Activated T-cell treated with anti-CD3 and anti-CD28 coated beads, Interleukin-2, amount 50 U/mL, for 4 hours (primary cell): Measurements from ENCODE around the gene MED16. TPM values are rescaled to one million over a fixed set of nuclear protein-coding genes. Genes with fewer than 3 reads are reported as not detected.
A peak's percentile ranks its signal among the peaks of the same experiment; 100 is the strongest.
"Not testable (repeated sequence)": the region's sequence is repeated elsewhere in the genome, so short reads cannot be mapped to it uniquely, and the experiment has no call there.

Experiments
- ATAC-seq, 2 donors: fragments of 200-7000 bp; cut with Tn5 transposase; one replicate each; pipeline ENCODE4 v1.10.0; 2021
- DNase-seq: peaks from one replicate; pipeline ENCODE4 v3.0.0-alpha.2; 2020
- H3K27me3 Mint-ChIP-seq: one replicate; pipeline ENCODE4 v1.8.0; 2021; ENCODE audit warnings: low read depth, mixed read lengths
- H3K36me3 Mint-ChIP-seq: one replicate; pipeline ENCODE4 v1.8.0; 2022; ENCODE audit warnings: mixed read lengths; ENCODE audit not compliant: insufficient read depth
- H3K4me1 Mint-ChIP-seq: one replicate; pipeline ENCODE4 v1.8.0; 2021; ENCODE audit warnings: low read depth, mixed read lengths
- H3K4me3 Mint-ChIP-seq: one replicate; pipeline ENCODE4 v1.8.0; 2021; ENCODE audit warnings: mild to moderate bottlenecking, moderate library complexity, mixed read lengths
- H3K9me3 Mint-ChIP-seq: one replicate; pipeline ENCODE4 v1.8.0; 2021; ENCODE audit warnings: mixed read lengths
- total RNA-seq, 3 donors: library from RNA; stranded (reverse); gene quantifications; one replicate each; pipeline ENCODE4 v1.2.1, GENCODE V29; 2021

The MED16 gene
- total RNA-seq, 3 donors from 2014 or later = 70.4 to 73.9 (median 73.6) TPM

DNA sequence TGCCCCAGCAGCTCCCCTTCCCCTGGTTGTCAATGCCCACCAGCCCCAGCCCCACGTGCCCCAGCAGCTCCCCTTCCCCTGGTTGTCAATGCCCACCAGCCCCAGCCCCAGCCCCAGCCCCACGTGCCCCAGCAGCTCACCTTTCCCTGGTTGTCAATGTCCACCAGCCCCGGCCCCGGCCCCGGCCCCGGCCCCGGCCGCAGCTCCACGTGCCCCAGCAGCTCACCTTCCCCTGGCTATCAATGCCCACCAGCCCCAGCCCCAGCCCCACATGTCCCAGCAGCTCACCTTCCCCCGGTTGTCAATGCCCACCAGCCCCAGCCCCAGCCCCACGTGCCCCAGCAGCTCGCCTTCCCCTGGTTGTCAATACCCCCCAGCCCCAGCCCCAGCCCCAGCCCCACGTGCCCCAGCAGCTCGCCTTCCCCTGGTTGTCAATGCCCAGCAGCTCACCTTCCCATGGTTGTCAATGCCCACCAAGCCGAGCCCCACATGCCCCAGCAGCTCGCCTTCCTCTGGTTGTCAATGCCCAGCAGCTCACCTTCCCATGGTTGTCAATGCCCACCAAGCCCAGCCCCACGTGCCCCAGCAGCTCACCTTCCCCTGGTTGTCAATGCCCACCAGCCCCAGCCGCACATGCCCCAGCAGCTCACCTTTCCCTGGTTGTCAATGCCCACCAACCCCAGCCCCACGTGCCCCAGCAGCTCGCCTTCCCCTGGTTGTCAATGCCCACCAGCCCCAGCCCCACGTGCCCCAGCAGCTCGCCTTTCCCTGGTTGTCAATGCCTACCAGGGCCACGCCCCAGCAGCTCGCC lies 14.0 kb downstream of the MED16 start:
- H3K27me3 Mint-ChIP-seq, H3K9me3 Mint-ChIP-seq, ATAC-seq, H3K4me3 Mint-ChIP-seq, H3K36me3 Mint-ChIP-seq, H3K4me1 Mint-ChIP-seq, DNase-seq: not testable (repeated sequence)

DNA sequence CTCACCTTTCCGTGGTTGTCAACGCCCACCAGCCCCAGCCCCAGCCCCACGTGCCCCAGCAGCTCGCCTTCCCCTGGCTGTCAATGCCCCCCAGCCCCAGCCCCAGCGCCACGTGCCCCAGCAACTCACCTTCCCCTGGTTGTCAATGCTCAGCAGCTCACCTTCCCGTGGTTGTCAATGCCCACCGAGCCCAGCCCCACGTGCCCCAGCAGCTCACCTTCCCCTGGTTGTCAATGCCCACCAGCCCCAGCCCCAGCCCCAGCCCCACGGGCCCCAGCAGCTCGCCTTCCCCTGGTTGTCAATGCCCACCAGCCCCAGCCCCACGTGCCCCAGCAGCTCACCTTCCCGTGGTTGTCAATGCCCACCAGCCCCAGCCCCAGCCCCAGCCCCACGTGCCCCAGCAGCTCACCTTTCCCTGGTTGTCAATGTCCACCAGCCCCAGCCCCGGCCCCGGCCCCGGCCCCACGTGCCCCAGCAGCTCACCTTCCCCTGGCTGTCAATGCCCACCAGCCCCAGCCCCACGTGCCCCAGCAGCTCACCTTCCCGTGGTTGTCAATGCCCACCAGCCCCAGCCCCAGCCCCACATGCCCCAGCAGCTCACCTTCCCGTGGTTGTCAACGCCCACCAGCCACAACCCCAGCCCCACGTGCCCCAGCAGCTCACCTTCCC lies 14.9 kb downstream of the MED16 start:
- not testable (repeated sequence) for H3K36me3 Mint-ChIP-seq, H3K4me3 Mint-ChIP-seq, DNase-seq, H3K27me3 Mint-ChIP-seq, H3K4me1 Mint-ChIP-seq, H3K9me3 Mint-ChIP-seq, ATAC-seq

DNA sequence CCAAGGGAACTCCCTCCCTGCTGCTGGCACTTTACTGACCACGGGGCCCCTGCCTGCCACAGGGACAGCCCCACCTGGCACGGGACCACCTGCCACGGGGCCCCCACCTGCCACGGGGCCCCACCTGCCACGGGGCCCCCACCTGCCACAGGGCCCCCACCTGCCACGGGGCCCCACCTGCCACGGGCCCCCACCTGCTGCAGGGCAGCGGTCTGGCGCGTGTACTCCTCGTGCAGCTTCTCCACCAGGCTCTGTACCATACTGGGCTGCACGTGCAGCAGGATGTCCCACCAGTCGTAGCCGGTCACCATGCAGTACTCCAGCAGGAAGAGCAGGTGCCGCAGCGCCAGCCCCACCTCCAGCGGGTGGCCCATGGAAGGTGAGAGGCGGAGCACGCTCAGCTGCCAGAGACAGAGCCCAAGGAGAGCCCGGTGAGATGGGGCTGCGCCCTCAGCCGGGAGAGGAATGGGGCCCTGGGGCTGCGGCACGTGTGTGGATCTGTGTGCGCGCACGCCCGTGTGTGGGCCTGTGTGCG lies 16.1 kb downstream of the MED16 start:
- no peak for ATAC-seq
- H3K9me3 Mint-ChIP-seq = no peaks in the 10 kb centered on the region

DNA sequence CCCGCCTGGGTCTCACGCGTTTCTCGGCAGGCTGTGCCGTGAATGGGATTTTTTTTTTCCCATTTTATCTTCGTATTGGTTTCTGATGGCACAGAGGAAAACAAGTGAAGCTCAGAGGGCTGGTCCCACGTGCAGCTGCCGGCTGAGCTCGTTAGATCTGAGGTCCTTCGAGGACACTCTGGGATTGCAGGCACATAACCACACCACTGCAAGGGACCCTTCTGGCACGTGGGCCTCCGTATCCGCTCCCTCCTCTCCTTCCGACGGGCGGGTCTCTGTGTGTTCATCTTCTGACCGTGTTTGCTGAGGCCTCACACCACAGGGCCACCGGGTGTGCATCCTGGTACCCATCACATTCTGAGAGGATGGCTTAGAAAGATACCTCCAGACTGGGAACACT lies 16.9 kb downstream of the MED16 start:
- DNase-seq = no peak
- Mint-ChIP-seq H3K36me3 (peaks cover 2% of the 10 kb centered on the region), H3K27me3 (no peaks in the 10 kb centered on the region), H3K4me1 (peaks cover 10% of the 10 kb centered on the region), H3K9me3 (no peaks in the 10 kb centered on the region), H3K4me3 (no peak overlapping the region)
- ATAC-seq = no peak

More for the DNA sequence above, 16.1 kb downstream of the MED16 start:
- Mint-ChIP-seq H3K36me3 (no peaks in the 10 kb centered on the region), H3K27me3 (no peaks in the 10 kb centered on the region), H3K4me1 (peaks cover 8% of the 10 kb centered on the region), H3K4me3 (no peak overlapping the region)
- DNase-seq = no peak

DNA sequence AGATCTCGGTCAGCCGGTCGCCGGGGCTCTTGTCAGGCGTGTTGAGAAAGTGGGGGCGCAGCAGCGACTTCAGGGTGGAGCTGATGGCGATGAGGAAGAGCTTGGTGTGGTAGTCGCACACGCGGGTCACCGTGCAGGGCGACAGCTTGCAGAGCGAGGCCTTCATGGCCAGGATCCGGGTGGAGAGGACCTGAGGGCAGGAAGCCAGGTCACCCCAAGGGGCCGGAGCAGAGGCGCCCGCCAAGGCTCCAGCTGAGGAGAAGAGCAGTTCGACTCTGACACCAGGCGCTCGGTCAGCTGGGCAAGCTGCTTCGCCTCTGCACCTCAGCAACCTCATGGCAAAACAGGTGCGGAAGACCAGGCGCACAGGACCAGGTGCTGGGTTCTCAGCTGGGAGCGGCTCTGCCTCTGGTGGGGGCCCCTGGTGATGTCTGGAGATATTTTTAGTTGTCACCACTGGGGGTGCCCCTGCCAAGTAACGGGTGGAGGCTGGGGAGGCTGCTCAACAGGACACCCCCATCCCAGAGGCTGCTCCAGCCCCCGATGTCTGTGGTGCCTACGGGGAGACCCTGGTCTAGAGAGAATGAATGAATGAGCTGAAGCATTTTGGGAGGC lies 17.6 kb downstream of the MED16 start:
- Mint-ChIP-seq H3K9me3 (no peaks in the 10 kb centered on the region), H3K27me3 (no peaks in the 10 kb centered on the region), H3K4me3 (no peak overlapping the region), H3K36me3 (peaks cover 3% of the 10 kb centered on the region), H3K4me1 (peaks cover 10% of the 10 kb centered on the region)
- no peak for DNase-seq
- no peak for ATAC-seq

DNA sequence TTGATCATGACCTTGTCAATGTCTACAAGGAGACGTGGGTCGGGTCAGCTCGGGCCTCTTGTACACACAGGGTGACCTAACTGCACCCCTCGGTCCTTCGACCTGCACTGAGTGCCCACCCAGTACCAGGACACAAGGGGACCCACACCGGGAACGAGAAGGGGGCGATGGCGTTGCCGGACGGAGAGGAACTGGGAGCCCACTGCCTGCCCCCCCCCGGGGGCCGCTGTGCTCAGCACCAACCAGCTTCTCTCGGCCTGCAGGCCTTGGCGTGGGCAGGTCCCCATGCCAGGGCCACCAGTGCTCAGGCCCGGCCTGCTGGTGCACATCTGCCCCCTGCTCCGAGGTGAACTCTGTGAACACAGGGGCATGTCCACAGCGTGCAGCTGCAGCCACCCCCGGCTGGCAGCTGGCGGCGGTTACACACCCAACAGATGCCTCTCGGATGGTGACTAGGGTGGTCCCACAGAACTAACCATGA lies 19.4 kb downstream of the MED16 start:
- no peak for DNase-seq
- Mint-ChIP-seq H3K9me3 (no peaks in the 10 kb centered on the region), H3K4me3 (no peak overlapping the region), H3K36me3 (peaks cover 11% of the 10 kb centered on the region), H3K27me3 (no peaks in the 10 kb centered on the region), H3K4me1 (peaks cover 12% of the 10 kb centered on the region)
- ATAC-seq = no peak

DNA sequence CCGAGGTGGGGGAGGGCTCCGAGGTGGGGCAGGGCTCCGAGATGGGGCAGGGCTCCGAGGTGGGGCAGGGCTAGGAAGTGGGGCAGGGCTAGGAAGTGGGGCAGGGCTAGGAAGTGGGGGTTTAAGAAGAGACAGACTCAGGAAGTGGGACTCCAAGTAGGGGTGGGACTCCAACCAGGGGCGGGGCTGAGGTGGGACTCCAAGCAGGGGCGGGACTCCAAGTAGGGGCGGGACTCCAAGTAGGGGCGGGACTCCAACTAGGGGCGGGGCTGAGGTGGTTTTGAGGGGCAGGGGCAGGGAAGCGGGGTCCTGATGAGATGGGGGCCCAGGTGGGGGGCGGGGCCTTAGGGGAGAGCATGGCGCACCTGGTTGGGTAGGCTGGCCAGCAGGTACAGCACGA lies 19.9 kb downstream of the MED16 start:
- peak; percentile 64 to 81 for ATAC-seq
- Mint-ChIP-seq H3K4me1 (peaks cover 12% of the 10 kb centered on the region), H3K36me3 (peaks cover 13% of the 10 kb centered on the region), H3K4me3 (no peak overlapping the region), H3K9me3 (no peaks in the 10 kb centered on the region), H3K27me3 (no peaks in the 10 kb centered on the region)
- DNase-seq = peak; percentile 52

DNA sequence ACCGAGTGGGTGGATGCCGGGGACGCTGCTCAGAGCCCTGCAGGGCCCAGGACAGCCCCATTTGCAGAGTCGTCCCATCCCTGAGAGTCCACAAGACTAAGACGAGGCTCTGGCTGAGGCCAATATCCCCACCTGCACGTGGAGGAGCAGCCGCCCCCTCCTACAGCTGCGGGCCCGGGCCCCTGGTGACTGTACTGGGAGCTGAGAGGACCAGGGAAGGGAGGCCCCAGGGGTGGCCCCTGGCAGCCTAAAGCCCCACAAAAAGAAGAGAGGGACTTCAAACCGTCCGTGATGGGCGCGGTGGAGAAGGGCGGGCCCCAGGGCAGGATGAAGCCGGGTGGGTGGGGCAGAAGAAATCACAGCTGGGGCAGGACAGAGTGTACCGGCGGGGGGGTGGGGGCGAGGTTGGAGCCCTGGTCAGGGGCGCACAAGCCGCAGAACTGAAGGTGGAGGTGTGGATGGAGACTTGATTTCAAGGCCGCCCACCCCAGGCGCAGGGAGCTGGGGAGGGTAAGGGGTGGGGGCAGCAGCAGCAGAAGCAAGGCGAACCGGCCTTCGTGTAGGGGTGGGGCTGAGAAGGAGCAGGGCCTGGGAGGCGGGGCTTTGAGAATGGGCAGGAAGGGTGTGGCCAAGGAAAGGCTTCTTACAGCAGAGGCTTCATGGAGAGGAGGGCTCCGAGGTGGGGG lies 20.6 kb downstream of the MED16 start:
- Mint-ChIP-seq H3K4me1 (peaks cover 12% of the 10 kb centered on the region), H3K36me3 (peaks cover 13% of the 10 kb centered on the region), H3K27me3 (no peaks in the 10 kb centered on the region), H3K9me3 (no peaks in the 10 kb centered on the region), H3K4me3 (peak overlapping the region; percentile 64)
- DNase-seq (peak; percentile 60), ATAC-seq (peak; percentile 77 to 78)

DNA sequence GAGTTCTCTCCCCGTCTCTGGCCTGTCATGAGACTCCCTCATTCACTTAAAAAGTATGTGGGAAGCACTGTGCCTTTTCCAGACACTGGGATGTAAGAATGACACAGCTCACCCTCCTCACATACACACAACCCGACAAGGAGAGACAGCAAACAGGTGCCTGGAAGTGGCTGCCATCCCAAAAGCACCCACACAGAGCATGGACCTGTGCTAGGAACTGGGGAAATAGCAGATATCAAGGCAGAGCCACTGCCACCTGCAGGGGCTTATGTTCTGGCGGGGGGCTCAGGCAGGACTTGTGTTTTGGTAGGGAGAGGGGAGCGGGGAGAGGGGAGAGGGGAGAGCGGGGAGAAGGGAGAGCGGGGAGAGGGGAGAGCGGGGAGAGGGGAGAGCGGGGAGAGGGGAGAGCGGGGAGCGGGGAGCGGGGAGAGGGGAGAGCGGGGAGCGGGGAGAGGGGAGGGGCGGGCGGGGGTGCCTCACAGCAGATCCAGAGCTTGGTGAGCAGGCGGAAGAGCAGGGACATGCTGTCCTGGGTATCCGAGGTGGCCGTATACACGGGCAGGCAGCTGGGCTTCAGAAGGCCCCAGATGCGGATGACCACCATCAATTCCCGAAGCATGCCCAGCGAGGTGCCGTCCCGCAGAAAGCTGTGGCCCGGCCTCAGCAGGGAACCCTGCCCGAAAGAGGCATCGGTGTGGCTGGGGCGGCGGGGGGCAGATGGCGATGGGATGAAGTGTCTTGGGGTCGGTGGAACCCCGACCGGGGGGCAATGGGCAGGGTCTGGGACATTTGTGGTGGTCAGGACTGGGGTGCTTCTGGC lies 21.3 kb downstream of the MED16 start:
- DNase-seq = no peak
- Mint-ChIP-seq H3K9me3 (no peaks in the 10 kb centered on the region), H3K4me1 (peaks cover 12% of the 10 kb centered on the region), H3K36me3 (peaks cover 13% of the 10 kb centered on the region), H3K27me3 (no peaks in the 10 kb centered on the region), H3K4me3 (no peak overlapping the region)
- peak in 1 of 2 donors; percentile 20 for ATAC-seq

DNA sequence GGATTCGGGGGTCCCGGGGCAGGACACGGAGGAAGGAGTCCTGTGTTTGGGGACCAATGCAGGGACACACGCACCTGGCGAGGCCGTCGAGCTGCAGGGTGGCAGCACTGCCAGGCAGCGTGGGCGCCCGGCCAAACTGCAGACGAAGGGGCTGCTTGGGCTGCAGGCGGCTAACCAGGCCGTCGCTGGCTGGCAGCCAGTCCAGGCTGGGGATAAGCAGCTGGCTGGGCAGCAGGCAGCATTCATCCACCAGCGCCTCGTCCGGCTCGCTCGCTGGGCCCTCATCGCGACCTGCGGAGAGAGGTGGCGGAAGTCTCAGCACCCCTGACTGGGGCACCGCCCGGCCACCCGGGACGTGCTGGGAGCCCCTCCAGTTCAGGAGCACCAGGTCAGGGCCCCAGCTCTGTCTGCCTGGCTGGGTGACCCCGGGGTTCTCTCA lies 22.0 kb downstream of the MED16 start:
- H3K36me3 Mint-ChIP-seq = peaks cover 13% of the 10 kb centered on the region
- no peak for ATAC-seq
- DNase-seq = no peak
- H3K27me3 Mint-ChIP-seq = no peaks in the 10 kb centered on the region
- peaks cover 12% of the 10 kb centered on the region for H3K4me1 Mint-ChIP-seq
- H3K4me3 Mint-ChIP-seq = no peak overlapping the region
- no peaks in the 10 kb centered on the region for H3K9me3 Mint-ChIP-seq

DNA sequence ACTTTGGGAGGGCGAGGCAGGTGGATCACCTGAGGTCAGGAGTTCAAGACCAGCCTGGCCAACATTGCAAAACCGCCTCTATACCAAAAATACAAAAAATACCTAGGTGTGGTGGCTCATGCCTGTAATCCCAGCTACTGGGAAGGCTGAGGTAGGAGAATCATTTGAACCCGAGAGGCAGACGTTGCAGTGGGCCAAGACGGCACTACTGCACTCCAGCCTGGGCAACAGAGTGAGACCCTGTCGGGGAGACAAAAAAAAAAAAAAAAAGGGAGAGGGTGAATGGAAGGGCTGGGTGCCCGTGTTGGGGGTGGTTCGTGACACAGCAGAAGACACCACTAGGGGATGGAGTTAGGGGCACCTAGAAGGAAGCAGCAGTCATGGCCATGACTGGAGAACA lies 22.7 kb downstream of the MED16 start:
- peaks cover 12% of the 10 kb centered on the region for H3K4me1 Mint-ChIP-seq
- no peak overlapping the region for H3K4me3 Mint-ChIP-seq
- peaks cover 13% of the 10 kb centered on the region for H3K36me3 Mint-ChIP-seq
- ATAC-seq (no peak), DNase-seq (no peak)
- H3K9me3 Mint-ChIP-seq = no peaks in the 10 kb centered on the region
- no peaks in the 10 kb centered on the region for H3K27me3 Mint-ChIP-seq

DNA sequence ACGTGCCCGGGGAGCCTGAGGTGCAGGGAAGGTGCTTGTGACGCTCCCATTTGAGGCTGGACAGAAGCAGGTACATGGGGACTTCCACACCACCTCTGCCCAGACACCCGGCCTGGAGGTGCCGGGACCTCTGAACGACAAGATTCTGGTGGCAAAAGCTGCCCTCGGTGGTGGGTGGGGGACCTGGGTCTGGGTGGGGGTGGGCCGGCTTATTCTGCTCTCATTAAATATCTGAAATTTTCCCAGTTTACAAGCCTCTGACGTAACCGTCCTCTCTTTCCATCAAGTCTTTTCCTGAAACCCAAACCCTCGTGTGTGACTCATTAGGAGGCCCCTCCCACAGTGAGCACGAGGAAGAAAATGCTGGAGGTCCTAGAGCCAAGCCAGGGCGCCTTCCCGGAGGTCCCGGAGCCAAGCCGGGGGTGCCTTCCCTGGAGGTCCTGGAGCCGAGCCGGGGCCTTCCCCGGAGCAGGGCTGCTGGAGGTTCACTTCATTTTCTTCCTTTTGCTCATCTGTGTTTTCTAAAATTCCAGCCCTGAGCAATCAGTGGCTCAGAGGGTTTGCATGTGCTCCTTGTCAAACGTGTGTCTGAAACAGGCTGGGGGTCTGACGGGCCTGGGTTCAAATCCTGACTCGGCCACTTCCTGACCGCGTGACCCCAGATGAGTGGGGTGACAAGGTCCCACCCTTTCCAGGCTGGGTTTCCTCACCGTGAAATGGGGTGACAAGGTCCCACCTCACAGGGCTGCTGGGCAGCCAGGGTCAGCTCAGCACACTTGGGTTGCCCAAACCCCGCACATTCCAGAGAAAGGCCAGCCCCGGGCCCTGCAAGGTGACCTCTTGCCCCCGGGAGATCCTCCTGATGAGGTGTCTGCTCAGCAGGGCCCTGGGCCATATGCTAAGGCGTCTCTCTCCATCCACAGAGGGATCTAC lies 23.5 kb downstream of the MED16 start:
- DNase-seq = no peak
- Mint-ChIP-seq H3K4me3 (no peak overlapping the region), H3K27me3 (no peaks in the 10 kb centered on the region), H3K4me1 (peaks cover 12% of the 10 kb centered on the region), H3K36me3 (peaks cover 13% of the 10 kb centered on the region), H3K9me3 (no peaks in the 10 kb centered on the region)
- no peak for ATAC-seq
